Heart left ventricle (tissue), 13 donors: Measurements from ENCODE around the gene NIP7.

Source experiments
- CTCF ChIP-seq, 12 donors: fragments of 200-600 bp; sonication (generic) in 4 of 12; IDR thresholded peaks; one replicate each; pipeline versions ENCODE4 v1.5.0 to v1.8.0; 2018 to 2022; ENCODE audit warnings: antibody characterized with exemption in 12 of 12, mild to moderate bottlenecking in 5 of 12
- POLR2A ChIP-seq, 2 donors: fragments of 450-650 bp; IDR thresholded peaks; one replicate each; pipeline ENCODE4 v1.6.1; 2017; ENCODE audit warnings: antibody characterized with exemption in 2 of 2, mild to moderate bottlenecking in 2 of 2, moderate library complexity in 2 of 2
- donor health status: ischemic (EF 13 %, LVEDD 7.1; RV severe dilation, severe dysfunction).
- donor health status: DM: no; HTN: yes; CAD: no.
- donor health status: DM: no; HTN: no; CAD: no.
- donor health status: ischemic (EF 25% LVEDD 6.9; RV normal size, moderate dysfunction).
- donor health status: ischemic (EF 25% LVEDD 5.7; RV mildly dilated, moderate dysfunction).
- donor health status: ischemic (EF 35%, LVEDD 5.7; RV mildly dilated, moderate dysfunction).
- donor health status: nonischemic (EF 11% LVEDD 7.7; RV severe dilation, severe dysfunction).
- donor health status: DM: yes; HTN: yes; CAD: no.
- donor health status: PGD.
- donor health status: ischemic (EF 29% LVEDD 5.4; RV normal size, mild dysfunction).
- donor health status: nonischemic (EF 23%, LVEDD 6.1; RV moderate dilation, normal function).

- no peak for TF ChIP-seq CTCF (IDR thresholded peaks at IDR 0.05)
- no peak for TF ChIP-seq POLR2A (IDR thresholded peaks at IDR 0.05)
Measured at GRCh38 chr16:69384974-69385373, 45.4 kb downstream of the NIP7 start.
